ENCODE measurements around the gene PLEKHM1.

DNA sequence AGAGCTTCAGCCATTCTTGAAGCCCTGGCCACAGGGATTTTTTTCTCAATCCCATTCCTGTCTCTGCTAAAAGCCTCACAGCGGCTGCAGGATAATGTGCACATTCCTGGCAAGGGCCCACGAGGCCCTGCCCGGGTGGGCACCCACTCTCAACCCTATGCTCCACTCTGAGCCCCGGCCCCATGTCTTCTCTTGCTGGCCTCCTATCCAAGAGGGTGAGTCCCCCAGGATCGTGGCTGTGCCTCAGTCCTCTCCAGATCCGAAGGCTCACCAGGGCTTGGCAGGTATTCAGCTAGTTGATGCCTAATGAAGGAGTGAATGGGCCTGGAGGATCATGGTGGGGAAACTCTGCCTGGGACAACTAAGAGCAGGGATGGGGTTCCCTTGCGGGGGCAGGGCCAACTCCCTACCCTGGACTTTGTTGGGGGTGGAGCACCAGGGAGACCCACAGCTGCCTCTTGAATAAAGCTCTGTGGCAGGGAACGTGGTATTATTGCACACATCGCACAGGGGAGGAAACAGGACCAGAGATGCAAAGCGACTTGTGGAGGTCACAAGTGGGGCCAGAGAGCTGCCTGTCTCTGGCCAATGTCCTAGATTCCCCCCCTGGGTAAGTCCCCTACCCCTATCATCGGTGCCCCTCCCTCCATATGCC is 63.2 kb downstream of the PLEKHM1 start:
- TF ChIP-seq EEA1 (CRISPR knock-in tag; IDR thresholded peaks at IDR 0.05; ENCODE audit: borderline replicate concordance) (no peak), FOXO1 (CRISPR knock-in tag; IDR thresholded peaks at IDR 0.05) (no peak), EZH2 (conservative IDR thresholded peaks at IDR 0.05; ENCODE audit: low read depth, low read length) (no peak), SIX4 (CRISPR knock-in tag; IDR thresholded peaks at IDR 0.05) (no peak), ZNF670 (CRISPR knock-in tag; IDR thresholded peaks at IDR 0.05; ENCODE audit: borderline replicate concordance) (no peak), ZKSCAN5 (CRISPR knock-in tag; IDR thresholded peaks at IDR 0.05) (no peak), RXRA (CRISPR knock-in tag; IDR thresholded peaks at IDR 0.05) (no peak)
- TF ChIP-seq, protein P1, sequence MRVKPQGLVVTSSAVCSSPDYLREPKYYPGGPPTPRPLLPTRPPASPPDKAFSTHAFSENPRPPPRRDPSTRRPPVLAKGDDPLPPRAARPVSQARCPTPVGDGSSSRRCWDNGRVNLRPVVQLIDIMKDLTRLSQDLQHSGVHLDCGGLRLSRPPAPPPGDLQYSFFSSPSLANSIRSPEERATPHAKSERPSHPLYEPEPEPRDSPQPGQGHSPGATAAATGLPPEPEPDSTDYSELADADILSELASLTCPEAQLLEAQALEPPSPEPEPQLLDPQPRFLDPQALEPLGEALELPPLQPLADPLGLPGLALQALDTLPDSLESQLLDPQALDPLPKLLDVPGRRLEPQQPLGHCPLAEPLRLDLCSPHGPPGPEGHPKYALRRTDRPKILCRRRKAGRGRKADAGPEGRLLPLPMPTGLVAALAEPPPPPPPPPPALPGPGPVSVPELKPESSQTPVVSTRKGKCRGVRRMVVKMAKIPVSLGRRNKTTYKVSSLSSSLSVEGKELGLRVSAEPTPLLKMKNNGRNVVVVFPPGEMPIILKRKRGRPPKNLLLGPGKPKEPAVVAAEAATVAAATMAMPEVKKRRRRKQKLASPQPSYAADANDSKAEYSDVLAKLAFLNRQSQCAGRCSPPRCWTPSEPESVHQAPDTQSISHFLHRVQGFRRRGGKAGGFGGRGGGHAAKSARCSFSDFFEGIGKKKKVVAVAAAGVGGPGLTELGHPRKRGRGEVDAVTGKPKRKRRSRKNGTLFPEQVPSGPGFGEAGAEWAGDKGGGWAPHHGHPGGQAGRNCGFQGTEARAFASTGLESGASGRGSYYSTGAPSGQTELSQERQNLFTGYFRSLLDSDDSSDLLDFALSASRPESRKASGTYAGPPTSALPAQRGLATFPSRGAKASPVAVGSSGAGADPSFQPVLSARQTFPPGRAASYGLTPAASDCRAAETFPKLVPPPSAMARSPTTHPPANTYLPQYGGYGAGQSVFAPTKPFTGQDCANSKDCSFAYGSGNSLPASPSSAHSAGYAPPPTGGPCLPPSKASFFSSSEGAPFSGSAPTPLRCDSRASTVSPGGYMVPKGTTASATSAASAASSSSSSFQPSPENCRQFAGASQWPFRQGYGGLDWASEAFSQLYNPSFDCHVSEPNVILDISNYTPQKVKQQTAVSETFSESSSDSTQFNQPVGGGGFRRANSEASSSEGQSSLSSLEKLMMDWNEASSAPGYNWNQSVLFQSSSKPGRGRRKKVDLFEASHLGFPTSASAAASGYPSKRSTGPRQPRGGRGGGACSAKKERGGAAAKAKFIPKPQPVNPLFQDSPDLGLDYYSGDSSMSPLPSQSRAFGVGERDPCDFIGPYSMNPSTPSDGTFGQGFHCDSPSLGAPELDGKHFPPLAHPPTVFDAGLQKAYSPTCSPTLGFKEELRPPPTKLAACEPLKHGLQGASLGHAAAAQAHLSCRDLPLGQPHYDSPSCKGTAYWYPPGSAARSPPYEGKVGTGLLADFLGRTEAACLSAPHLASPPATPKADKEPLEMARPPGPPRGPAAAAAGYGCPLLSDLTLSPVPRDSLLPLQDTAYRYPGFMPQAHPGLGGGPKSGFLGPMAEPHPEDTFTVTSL (CRISPR knock-in tag; IDR thresholded peaks at IDR 0.05; ENCODE audit: borderline replicate concordance), result no peak
- TF ChIP-seq, protein P2, sequence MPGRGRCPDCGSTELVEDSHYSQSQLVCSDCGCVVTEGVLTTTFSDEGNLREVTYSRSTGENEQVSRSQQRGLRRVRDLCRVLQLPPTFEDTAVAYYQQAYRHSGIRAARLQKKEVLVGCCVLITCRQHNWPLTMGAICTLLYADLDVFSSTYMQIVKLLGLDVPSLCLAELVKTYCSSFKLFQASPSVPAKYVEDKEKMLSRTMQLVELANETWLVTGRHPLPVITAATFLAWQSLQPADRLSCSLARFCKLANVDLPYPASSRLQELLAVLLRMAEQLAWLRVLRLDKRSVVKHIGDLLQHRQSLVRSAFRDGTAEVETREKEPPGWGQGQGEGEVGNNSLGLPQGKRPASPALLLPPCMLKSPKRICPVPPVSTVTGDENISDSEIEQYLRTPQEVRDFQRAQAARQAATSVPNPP (CRISPR knock-in tag; IDR thresholded peaks at IDR 0.05), result no peak
- TF ChIP-seq, protein P3, sequence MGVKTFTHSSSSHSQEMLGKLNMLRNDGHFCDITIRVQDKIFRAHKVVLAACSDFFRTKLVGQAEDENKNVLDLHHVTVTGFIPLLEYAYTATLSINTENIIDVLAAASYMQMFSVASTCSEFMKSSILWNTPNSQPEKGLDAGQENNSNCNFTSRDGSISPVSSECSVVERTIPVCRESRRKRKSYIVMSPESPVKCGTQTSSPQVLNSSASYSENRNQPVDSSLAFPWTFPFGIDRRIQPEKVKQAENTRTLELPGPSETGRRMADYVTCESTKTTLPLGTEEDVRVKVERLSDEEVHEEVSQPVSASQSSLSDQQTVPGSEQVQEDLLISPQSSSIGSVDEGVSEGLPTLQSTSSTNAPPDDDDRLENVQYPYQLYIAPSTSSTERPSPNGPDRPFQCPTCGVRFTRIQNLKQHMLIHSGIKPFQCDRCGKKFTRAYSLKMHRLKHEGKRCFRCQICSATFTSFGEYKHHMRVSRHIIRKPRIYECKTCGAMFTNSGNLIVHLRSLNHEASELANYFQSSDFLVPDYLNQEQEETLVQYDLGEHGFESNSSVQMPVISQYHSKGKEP (CRISPR knock-in tag; IDR thresholded peaks at IDR 0.05), result no peak
- TF ChIP-seq, protein P4, sequence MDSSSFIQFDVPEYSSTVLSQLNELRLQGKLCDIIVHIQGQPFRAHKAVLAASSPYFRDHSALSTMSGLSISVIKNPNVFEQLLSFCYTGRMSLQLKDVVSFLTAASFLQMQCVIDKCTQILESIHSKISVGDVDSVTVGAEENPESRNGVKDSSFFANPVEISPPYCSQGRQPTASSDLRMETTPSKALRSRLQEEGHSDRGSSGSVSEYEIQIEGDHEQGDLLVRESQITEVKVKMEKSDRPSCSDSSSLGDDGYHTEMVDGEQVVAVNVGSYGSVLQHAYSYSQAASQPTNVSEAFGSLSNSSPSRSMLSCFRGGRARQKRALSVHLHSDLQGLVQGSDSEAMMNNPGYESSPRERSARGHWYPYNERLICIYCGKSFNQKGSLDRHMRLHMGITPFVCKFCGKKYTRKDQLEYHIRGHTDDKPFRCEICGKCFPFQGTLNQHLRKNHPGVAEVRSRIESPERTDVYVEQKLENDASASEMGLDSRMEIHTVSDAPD (CRISPR knock-in tag; IDR thresholded peaks at IDR 0.05), result no peak
- TF ChIP-seq, protein P5, sequence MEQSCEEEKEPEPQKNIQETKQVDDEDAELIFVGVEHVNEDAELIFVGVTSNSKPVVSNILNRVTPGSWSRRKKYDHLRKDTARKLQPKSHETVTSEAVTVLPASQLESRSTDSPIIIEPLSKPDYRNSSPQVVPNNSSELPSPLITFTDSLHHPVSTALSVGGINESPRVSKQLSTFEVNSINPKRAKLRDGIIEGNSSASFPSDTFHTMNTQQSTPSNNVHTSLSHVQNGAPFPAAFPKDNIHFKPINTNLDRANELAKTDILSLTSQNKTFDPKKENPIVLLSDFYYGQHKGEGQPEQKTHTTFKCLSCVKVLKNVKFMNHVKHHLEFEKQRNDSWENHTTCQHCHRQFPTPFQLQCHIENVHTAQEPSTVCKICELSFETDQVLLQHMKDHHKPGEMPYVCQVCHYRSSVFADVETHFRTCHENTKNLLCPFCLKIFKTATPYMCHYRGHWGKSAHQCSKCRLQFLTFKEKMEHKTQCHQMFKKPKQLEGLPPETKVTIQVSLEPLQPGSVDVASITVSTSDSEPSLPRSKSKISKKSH (CRISPR knock-in tag; IDR thresholded peaks at IDR 0.05; ENCODE audit: borderline replicate concordance), result no peak
